KOPT-K1 (cell line): Measurements from ENCODE around the gene HAS3.
"Not testable (repeated sequence)": the region's sequence is repeated elsewhere in the genome, so short reads cannot be mapped to it uniquely, and the experiment has no call there.

ENCODE experiments used
- H3K27ac ChIP-seq: fragments of 200-600 bp; sonication (generic); 2 replicates; pipeline ENCODE4 v1.5.1; 2016; ENCODE audit warnings: antibody characterized with exemption, mild to moderate bottlenecking, low read depth, low read length; ENCODE audit not compliant: poor library complexity, severe bottlenecking
- H3K36me3 ChIP-seq: fragments of 200-600 bp; sonication (generic); 2 replicates; pipeline ENCODE4 v1.5.1; 2017; ENCODE audit warnings: antibody characterized with exemption, mild to moderate bottlenecking, low read length, moderate library complexity; ENCODE audit not compliant: insufficient read depth
- H3K9me3 ChIP-seq: fragments of 200-600 bp; sonication (generic); 2 replicates; pipeline ENCODE4 v1.5.1; 2017; ENCODE audit warnings: antibody characterized with exemption, low read length, mild to moderate bottlenecking; ENCODE audit not compliant: insufficient read depth, poor library complexity, severe bottlenecking

Gene HAS3

DNA sequence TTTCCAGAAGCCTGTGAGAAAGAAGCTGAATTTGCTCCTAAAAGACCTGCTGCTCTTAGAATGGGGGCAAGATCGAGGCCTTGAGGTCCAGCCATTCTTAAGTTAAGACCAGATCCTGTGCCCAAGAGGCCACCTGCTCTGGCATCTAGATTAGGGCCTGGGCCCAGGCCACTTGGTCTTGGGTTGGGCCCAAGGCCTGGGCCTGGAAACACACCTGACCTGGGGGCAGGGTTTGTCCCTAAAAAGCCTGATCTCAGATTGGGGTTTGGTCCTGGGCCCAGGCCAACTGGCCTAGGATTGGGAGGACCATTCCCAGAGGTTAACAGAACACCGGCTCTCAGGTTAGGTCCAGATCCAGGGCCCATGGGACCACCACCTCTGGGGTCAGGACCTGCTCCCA is 14.1 kb downstream of the HAS3 start:
- Histone ChIP-seq H3K27ac (no peak overlapping the region), H3K36me3 (peaks cover 84% of the 10 kb centered on the region), H3K9me3 (no peaks in the 10 kb centered on the region)

DNA sequence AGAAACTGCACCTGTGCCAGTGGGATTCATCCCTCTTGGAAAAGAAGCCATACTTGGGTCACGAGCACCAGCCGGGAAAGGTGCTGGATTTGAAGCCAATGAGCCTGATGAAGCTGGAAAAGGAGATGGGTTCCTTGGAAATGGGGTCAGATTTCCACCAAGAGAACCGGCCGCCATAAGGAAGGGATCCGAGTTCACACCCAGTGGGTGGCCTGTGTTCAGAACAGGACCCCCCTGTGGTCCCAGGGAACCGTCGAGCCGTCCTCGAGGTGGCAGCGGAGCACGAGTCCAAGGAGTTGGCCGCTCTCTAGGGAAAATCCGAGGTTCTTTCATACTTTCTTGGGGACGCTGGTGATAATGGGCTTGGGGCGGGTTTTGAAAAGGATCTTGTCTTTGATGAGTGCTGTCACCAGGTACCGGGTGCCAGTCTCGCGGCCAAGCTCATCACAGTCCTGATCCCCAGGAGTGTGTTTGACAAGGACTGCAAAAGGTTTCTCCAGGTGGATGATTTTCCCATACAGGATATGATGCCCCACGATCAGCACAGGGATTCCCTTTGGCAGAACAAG is 14.7 kb downstream of the HAS3 start:
- Histone ChIP-seq H3K36me3 (peaks cover 80% of the 10 kb centered on the region), H3K27ac (no peak overlapping the region), H3K9me3 (no peaks in the 10 kb centered on the region)

DNA sequence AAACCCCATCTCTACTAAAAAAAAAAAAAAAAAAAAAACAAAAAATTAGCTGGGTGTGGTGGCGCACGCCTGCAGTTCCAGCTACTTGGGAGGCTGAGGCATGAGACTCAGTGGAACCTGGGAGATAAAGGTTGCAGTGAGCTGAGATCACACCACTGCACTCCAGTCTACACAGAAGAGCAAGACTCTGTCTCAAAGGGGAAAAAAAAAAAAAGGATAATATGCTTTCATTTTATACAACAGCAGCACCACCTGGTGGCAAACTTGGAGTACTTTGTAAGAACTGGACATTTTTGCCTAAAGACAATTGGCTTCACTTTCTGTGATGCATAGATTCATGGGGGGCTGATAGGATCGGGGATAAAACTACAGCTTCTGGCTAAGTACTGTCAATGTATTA is 18.5 kb downstream of the HAS3 start:
- H3K27ac ChIP-seq = no peak overlapping the region
- no peaks in the 10 kb centered on the region for H3K9me3 ChIP-seq
- peaks cover 70% of the 10 kb centered on the region for H3K36me3 ChIP-seq

DNA sequence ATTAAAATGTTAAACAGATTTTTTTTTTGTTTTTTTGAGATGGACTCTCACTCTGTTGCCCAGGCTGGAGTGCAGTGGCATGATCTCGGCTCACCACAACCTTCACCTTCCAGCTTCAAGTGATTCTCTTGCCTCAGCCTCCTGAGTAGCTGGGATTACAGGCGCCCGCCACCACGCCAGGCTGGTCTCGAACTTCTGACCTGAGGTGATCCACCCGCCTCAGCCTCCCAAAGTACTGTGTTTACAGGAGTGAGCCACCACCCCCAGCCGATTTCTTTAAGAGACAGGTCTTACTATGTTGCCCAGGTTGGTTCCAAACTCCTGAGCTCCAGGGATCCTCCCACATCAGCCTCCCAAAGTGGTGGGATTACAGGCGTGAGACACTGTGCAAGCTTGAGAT is 19.0 kb downstream of the HAS3 start:
- not testable (repeated sequence) for H3K27ac ChIP-seq, H3K9me3 ChIP-seq
- H3K36me3 ChIP-seq = peaks cover 69% of the 10 kb centered on the region

DNA sequence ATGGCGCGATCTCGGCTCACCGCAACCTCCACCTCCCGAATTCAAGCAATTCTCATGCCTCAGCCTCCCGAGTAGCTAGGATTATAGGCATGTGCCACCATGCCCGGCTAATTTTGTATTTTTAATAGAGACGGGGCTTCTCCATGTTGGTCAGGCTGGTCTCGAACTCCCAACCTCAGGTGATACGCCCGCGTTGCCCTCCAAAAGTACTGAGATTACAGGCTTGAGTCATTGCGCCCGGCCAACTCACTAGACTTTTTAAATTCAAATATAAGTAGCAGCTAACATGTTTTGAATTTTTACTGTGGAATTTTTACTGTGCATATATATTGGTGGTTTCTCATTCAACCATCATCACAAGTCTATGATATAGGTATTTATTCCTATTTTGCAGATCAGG is 19.5 kb downstream of the HAS3 start:
- H3K36me3 ChIP-seq = peaks cover 68% of the 10 kb centered on the region
- H3K27ac ChIP-seq, H3K9me3 ChIP-seq: not testable (repeated sequence)

DNA sequence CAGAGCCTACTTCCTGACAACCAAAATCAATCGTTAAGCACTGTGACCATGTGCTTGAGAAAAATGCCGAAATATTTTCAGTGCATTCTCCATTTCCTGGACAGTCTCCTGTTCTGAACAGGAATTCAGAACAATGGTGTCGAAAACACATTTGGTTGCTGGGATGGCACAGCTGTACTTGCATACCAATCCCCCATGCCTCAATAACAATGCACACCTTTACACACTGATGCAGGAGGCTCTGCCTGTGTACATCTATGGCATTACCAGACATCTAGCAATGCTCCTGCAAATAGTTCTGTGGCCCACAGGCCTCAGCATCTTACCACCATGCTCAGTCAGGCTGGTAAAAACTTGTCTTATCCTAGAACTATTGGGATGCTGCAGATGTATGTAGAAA is 20.8 kb downstream of the HAS3 start:
- Histone ChIP-seq H3K36me3 (peaks cover 55% of the 10 kb centered on the region), H3K9me3 (no peaks in the 10 kb centered on the region), H3K27ac (no peak overlapping the region)

DNA sequence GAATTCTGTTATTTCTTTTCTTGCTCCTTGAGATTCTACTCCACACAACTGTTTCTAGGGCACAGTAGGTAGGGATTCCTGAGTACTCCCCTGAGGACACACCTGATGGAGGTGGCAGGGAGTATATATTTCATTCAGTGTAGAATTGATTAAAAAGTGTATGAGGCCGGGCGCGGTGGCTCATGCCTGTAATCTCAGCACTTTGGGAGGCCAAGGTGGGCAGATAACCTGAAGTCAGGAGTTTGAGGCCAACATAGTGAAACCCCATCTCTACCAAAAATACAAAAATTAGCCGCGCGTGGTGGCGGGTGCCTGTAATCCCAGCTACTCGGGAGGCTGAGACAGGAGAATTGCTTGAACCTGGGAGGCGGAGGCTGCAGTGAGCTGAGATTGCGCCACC is 21.3 kb downstream of the HAS3 start:
- not testable (repeated sequence) for H3K27ac ChIP-seq, H3K9me3 ChIP-seq
- H3K36me3 ChIP-seq = peaks cover 53% of the 10 kb centered on the region

DNA sequence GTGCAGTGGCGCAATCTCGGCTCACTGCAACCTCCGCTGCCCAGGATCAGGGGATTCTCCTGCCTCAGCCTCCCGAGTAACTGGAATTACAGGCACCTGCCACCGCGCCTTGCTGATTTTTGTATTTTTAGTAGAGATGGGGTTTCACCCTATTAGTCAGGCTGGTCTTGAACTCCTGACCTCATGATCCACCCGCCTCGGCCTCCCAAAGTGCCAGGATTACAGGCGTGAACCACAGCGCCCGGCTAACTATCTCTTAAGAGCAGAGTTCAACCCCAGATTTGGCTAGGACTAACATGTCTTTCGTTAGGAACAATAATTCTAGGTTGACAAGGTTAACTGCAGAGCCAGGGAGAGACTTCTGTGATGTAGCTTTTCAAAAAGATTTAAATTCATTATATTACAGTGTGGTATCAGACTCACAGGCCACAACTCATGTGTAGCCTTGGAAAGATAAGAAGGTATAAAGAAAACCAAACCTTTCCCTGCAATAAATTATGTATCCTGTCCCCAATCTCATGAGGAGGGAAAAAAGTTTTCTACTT is 22.6 kb downstream of the HAS3 start:
- Histone ChIP-seq H3K27ac (no peak overlapping the region), H3K9me3 (no peaks in the 10 kb centered on the region), H3K36me3 (peaks cover 42% of the 10 kb centered on the region)

DNA sequence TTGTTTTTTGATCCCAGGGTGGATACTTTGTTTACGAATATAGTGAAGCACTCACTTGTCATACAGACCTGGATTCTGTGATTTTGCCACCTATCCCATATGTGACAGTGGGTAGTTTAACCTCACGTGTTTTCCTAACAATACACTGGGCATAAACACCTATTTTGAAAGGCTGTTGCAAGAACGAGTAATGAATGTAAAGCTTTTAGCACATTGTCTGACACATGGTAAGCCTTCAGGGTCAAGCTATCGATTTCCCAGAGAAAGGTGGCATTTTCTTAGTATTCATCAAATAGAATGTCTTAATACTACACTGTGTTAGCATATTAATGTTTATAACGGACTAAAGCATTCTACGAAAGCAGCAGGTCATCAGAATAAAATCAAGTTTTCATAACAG is 25.0 kb downstream of the HAS3 start:
- H3K9me3 ChIP-seq = no peaks in the 10 kb centered on the region
- H3K36me3 ChIP-seq = peaks cover 50% of the 10 kb centered on the region
- H3K27ac ChIP-seq = peak overlapping the region; percentile 98

DNA sequence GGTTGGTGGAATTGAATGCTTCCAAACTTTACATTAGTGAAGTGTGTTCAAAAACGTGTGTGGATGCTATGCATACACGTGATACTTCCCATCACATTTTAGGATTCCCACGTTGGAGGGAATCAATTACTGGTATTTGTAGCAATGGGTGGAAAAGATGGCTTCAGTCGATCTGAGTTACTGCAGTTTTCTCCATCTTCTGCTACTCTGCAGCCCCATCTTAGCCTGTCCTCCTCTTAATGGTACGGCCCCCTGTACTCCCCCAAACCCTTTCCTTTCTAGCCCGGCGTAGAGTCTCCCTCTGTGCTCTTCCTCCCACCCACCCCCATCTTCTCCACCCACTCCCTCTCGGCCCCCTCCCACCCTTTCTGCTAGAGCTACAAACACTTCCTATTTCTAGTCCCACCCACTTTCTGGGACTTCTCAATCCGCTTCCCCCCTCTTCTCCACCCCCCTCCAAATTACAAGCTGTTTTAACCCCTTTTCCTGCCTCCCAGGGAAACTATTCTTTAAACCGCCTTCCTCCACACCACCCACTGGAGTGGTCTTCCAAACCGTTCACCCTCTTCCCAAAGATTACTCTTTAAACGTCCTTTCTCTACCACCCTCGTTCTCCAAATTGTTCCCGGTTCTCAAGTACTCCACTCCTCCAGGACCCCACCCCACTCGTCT is 25.9 kb downstream of the HAS3 start:
- Histone ChIP-seq H3K36me3 (peaks cover 52% of the 10 kb centered on the region), H3K27ac (peak overlapping the region; percentile 98), H3K9me3 (no peaks in the 10 kb centered on the region)

DNA sequence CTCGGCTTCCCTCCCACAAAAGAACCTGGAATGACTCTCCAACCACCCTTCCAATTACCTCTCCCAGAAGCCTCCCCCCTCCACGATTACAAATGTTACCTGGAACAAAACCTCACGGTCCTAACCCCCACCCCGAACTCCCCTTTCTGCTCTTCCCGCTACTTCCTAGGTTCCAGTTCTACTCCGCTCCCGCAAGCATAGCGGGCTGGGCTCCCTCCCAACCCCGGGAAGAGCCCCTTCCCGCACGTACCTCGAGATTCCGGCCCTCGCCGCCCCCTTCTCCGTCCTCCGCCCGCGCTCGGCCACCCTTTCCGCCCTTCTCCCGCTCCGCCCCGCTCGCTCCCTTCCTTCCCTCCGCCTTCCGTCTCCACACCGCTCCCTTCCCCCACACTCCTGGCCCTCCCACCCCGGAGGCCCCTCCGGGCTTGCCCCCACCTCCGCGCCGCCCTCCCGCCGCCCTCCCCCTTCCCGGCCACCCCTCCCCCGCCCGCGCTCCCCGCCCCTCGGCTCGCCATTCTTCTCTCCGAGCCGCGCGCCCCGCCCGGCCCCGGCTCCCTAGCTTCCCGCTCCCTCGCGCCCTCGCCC is 26.5 kb downstream of the HAS3 start:
- H3K27ac ChIP-seq = peak overlapping the region; percentile 98

DNA sequence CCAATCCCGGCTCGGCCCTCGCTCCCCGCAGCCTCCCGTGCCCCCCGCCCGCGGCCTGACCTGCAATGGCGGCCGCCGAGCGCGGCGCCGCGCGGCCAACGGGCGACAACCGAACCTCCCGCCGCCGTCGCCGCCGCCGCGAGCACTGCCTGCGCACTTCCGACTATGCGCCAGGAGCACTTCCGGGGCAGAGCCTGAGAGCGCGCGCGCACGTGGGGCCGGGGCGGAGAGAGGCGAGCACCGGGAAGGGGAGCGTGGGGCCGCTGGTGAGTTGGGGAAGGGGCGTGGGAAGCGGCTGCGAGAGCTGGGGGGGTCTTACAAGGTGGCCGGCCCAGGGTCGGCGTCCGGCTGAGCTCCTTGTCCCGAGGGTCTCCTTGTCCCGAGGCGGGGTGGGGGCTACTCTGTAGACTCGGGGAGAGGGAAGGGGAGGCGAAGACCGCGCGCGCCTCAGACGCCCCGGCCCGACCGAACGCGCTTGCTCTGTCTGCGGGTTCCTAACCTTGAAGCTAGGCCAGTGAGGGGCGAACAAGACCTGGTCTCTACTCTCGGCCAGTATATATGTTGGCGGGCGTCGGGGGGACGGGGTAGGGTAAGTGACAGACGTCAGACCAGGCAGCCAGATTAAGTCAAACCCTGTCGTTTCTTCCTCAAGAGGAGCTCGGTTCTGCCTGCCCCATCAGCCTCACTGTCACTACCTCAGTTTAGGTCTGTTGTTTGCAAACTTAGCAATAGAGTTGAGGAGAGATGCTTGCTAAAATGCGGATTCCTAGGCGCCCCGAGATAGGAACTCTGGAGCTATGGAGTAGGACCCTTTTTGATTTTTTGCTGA is 27.2 kb downstream of the HAS3 start, which contains the start of the genes CHTF8 and UTP4:
CHTF8 (minus strand) TSS at position 165 of the 829 bp plus-strand sequence. CDS start 11,130 bp downstream, outside the sequence.
UTP4 (plus strand) TSS at position 226 of the 829 bp plus-strand sequence. CDS start 811 bp downstream, outside the sequence.
- H3K36me3 ChIP-seq = peaks cover 60% of the 10 kb centered on the region
- no peaks in the 10 kb centered on the region for H3K9me3 ChIP-seq
- peak within 1 kb of the TSS; percentile 98 for H3K27ac ChIP-seq

More for the DNA sequence above, 26.5 kb downstream of the HAS3 start:
- peaks cover 53% of the 10 kb centered on the region for H3K36me3 ChIP-seq
- no peaks in the 10 kb centered on the region for H3K9me3 ChIP-seq

DNA sequence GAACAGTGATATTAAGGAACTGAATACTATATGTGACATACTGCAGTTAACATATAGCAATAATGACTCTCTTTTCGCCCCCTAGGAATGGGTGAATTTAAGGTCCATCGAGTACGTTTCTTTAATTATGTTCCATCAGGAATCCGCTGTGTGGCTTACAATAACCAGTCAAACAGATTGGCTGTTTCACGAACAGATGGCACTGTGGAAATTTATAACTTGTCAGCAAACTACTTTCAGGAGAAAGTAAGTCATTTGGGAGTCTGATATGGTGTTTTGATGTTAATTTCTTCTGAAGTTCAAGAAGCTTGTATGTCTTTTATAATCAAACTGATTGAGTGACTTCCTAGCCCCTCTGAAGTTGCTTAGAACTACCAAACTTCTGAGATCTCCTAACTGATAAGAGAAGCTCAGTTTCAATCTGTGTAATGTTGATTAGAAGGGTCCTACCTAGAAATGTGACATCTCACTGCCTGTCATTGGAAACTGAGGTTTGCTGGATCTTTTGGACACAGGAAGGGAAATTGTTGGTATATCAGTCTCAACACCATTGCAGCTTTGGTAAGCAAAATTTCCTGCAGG is 28.0 kb downstream of the HAS3 start:
- H3K36me3 ChIP-seq = peaks cover 60% of the 10 kb centered on the region

DNA sequence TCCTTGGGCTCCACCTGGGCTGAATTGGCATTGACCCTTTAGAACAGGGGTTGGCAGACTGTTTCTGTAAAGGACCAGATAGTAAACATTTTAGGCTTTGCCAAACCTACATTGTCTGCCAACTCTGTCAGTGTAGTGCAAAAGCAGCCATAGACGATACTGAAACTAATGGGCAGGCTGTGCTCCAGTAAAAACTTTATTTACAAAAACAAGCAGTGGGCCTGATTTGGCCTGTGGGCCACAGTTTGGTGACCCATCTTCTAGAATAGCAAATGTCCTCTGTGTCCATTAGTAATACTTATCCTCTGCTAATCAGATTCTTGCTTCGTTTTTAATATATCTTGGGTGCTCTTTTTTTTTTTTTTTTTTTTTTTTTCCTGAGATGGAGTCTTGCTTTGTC is 33.2 kb downstream of the HAS3 start:
- Histone ChIP-seq H3K27ac (no peak overlapping the region), H3K36me3 (peaks cover 97% of the 10 kb centered on the region), H3K9me3 (no peaks in the 10 kb centered on the region)

More for the DNA sequence above, 28.0 kb downstream of the HAS3 start:
- Histone ChIP-seq H3K9me3 (no peaks in the 10 kb centered on the region), H3K27ac (peak overlapping the region; percentile 98)
